ENCODE data around the gene PRPF18. TPM values are rescaled to one million over a fixed set of nuclear protein-coding genes. Genes with fewer than 3 reads are reported as not detected.

PRPF18 gene
- total and polyA plus RNA-seq, 2 of the 4 experiments (the other 2 are of a cell fraction) = 10.0 to 16.9 TPM

GRCh38 chr10:13670311-13670710, 83.5 kb downstream of the PRPF18 start:
- no peak overlapping the region for H3K56ac ChIP-seq (ENCODE audit: extremely low read depth, insufficient read depth, low read length)
- no peak overlapping the region for H4K91ac ChIP-seq (ENCODE audit: insufficient read depth, low read depth, low read length)
- no peak overlapping the region for H3K18ac ChIP-seq (ENCODE audit: low read depth, low read length)
- H2BK120ac ChIP-seq (ENCODE audit: low read depth, low read length) = no peak overlapping the region
- no peak overlapping the region for H2BK15ac ChIP-seq (ENCODE audit: low read depth, low read length)
- ChIA-PET POLR2A (ENCODE audit: unreplicated experiment) (no interaction called here), CTCF (no interaction called here)
- intact Hi-C loops (cut with micrococcal nuclease) = no loop called here
- H3K23ac ChIP-seq (ENCODE audit: low read depth, low read length) = no peak overlapping the region
- H2AK5ac ChIP-seq (ENCODE audit: low read depth, low read length) = no peak overlapping the region
- peaks cover 3% of the 10 kb centered on the region; the same call in 1 of the 2 replicates for H4K20me1 ChIP-seq (ENCODE audit: insufficient read depth, low read length)
- 100% methylated on average over 1 of the region's 10 CpGs; no CpG with 5 or more reads in 1 of the 2 experiments for WGBS, 2 experiments (ENCODE audit: extremely low coverage in 2 of 2, insufficient read length in 1 of 2)
- peaks cover 8% of the 10 kb centered on the region; the same call in 1 of the 2 replicates for H3K4me1 ChIP-seq (ENCODE audit: control insufficient read depth, insufficient read depth, low read length)
- H2BK5ac ChIP-seq (ENCODE audit: low read depth, low read length, poor library complexity, severe bottlenecking) = no peak overlapping the region
- no peaks in the 10 kb centered on the region for H3K9me3 ChIP-seq (ENCODE audit: control insufficient read depth, insufficient read depth, low read length)
- H2AFZ ChIP-seq (replicated peaks; ENCODE audit: low read length, poor library complexity) = no peak overlapping the region
- no peaks in the 10 kb centered on the region for H3K27me3 ChIP-seq (ENCODE audit: control insufficient read depth, insufficient read depth, low read length)
- no TSS peak for BruUV-seq (replicated peaks)
- no peak overlapping the region for H3K9ac ChIP-seq (ENCODE audit: low read depth, low read length)
- H3K36me3 ChIP-seq (ENCODE audit: control insufficient read depth, insufficient read depth, low read length) = peaks cover 58% of the 10 kb centered on the region
- no peak for ATAC-seq (ENCODE audit: low read depth)
- peaks cover 18% of the 10 kb centered on the region for H3K9me1 ChIP-seq (ENCODE audit: insufficient read depth, low read length)
- dilution Hi-C loops (cut with HindIII; ENCODE audit: low sequenced_read_pairs, unreplicated experiment) = no loop called here
- H2BK20ac ChIP-seq (ENCODE audit: low read depth, low read length) = no peak overlapping the region
- no peak for DNase-seq
- no peak overlapping the region for H4K8ac ChIP-seq (ENCODE audit: low read depth in 2 of 2, low read length in 2 of 2)
- H3K4me3 ChIP-seq (ENCODE audit: insufficient read depth, low read depth, low read length) = no peak overlapping the region
- H4K5ac ChIP-seq (ENCODE audit: low read depth, low read length) = no peak overlapping the region
- H3K4me2 ChIP-seq (ENCODE audit: low read depth, low read length) = no peak overlapping the region
- TF ChIP-seq RAD21 (IDR thresholded peaks at IDR 0.05; ENCODE audit: low read length) (no peak), RFX5 (IDR thresholded peaks at IDR 0.05; ENCODE audit: low read depth, low read length) (no peak), MAZ (IDR thresholded peaks at IDR 0.05; ENCODE audit: borderline replicate concordance, low read depth, low read length) (no peak), SMC3 (IDR thresholded peaks at IDR 0.05; ENCODE audit: low read depth, low read length) (no peak), CEBPB (IDR thresholded peaks at IDR 0.05; ENCODE audit: low read depth, low read length) (no peak), FOS (IDR thresholded peaks at IDR 0.05; ENCODE audit: low read depth, low read length) (no peak), MAFK (IDR thresholded peaks at IDR 0.05; ENCODE audit: low read depth, low read length) (no peak), POLR2A (IDR thresholded peaks at IDR 0.05; ENCODE audit: low read depth, low read length) (no peak), BHLHE40 (IDR thresholded peaks at IDR 0.05; ENCODE audit: low read depth, low read length) (no peak), USF2 (IDR thresholded peaks at IDR 0.05; ENCODE audit: low read depth, low read length) (no peak), RCOR1 (IDR thresholded peaks at IDR 0.05; ENCODE audit: insufficient replicate concordance, low read length) (no peak), ELK1 (IDR thresholded peaks at IDR 0.05; ENCODE audit: borderline replicate concordance, low read depth, low read length) (no peak), CHD1 (IDR thresholded peaks at IDR 0.05; ENCODE audit: low read depth, low read length) (no peak), MXI1 (IDR thresholded peaks at IDR 0.05; ENCODE audit: borderline replicate concordance, low read depth, low read length) (no peak), CTCF (conservative IDR thresholded peaks at IDR 0.05; ENCODE audit: low read depth, low read length) (no peak), NFE2L2 (IDR thresholded peaks at IDR 0.05; ENCODE audit: low read depth, low read length) (no peak)
- no peak overlapping the region for H3K14ac ChIP-seq (replicated peaks; ENCODE audit: low read depth, low read length)
- H3K27ac ChIP-seq (ENCODE audit: insufficient read depth, low read length) = no peak overlapping the region
- peaks cover 23 to 74% of the 10 kb centered on the region in 2 experiments for H3K79me1 ChIP-seq (ENCODE audit: low read depth in 1 of 2, low read length in 2 of 2)
- H3K4ac ChIP-seq (ENCODE audit: low read depth, low read length) = no peak overlapping the region
- in situ Hi-C loops (cut with MboI; ENCODE audit: low sequenced_read_pairs) = loop anchor here (25.0 kb wide), 1 partner anchor 417 kb away; no protein-coding TSS in a partner anchor
- no peak overlapping the region for H2AK9ac ChIP-seq (replicated peaks; ENCODE audit: low read depth, low read length, poor library complexity)

Measured in IMR-90 (cell line).